GM23338 (cell line): ENCODE data around the gene AOAH. TPM values are rescaled to one million over a fixed set of nuclear protein-coding genes. Genes with fewer than 3 reads are reported as not detected.

Experiments
- ATAC-seq: fragments of 200-7000 bp; cut with Tn5 transposase; 3 replicates; pipeline ENCODE4 v1.9.1; 2020
- DNase-seq: peaks from one replicate; pipeline ENCODE4 v3.0.0-alpha.2; 2015; ENCODE audit warnings: low spot score
- H2AFZ ChIP-seq: fragments of 200-600 bp; sonication (generic); 2 replicates; pipeline ENCODE4 v1.8.0; 2016; ENCODE audit warnings: antibody characterized with exemption, mild to moderate bottlenecking, moderate library complexity
- H3F3A ChIP-seq: fragments of 200-600 bp; sonication (generic); replicated peaks from 2 replicates; pipeline ENCODE4 v1.8.0; 2017; ENCODE audit warnings: antibody characterized with exemption, mixed run types, low read depth
- H3K27ac ChIP-seq: fragments of 200-600 bp; sonication (generic); 2 replicates; pipeline ENCODE4 v1.6.1; 2016; ENCODE audit warnings: low read depth
- H3K27me3 ChIP-seq: fragments of 200-600 bp; sonication (generic); 2 replicates; pipeline ENCODE4 v1.8.0; 2016; ENCODE audit warnings: mild to moderate bottlenecking, mixed run types, moderate library complexity; ENCODE audit not compliant: insufficient read depth
- H3K36me3 ChIP-seq: fragments of 200-600 bp; sonication (generic); 2 replicates; pipeline ENCODE4 v1.8.0; 2016; ENCODE audit warnings: mild to moderate bottlenecking; ENCODE audit not compliant: insufficient read depth
- H3K4me1 ChIP-seq: fragments of 200-600 bp; sonication (generic); 2 replicates; pipeline ENCODE4 v1.8.0; 2016; ENCODE audit warnings: mild to moderate bottlenecking, moderate library complexity; ENCODE audit not compliant: insufficient read depth
- H3K4me2 ChIP-seq: fragments of 200-600 bp; sonication (generic); 2 replicates; pipeline ENCODE4 v1.7.1; 2017; ENCODE audit warnings: mixed run types
- H3K4me3 ChIP-seq: fragments of 200-600 bp; sonication (generic); 2 replicates; pipeline ENCODE4 v1.6.1; 2016; ENCODE audit warnings: mixed run types
- H3K79me2 ChIP-seq: fragments of 200-600 bp; sonication (generic); replicated peaks from 2 replicates; pipeline ENCODE4 v1.8.0; 2017; ENCODE audit warnings: mild to moderate bottlenecking; ENCODE audit not compliant: insufficient read depth
- H3K9me2 ChIP-seq: fragments of 200-600 bp; sonication (generic); 2 replicates; pipeline ENCODE4 v1.8.0; 2017; ENCODE audit not compliant: insufficient read depth
- H4K20me1 ChIP-seq: fragments of 200-600 bp; sonication (generic); replicated peaks from 2 replicates; pipeline ENCODE4 v1.8.0; 2017; ENCODE audit warnings: mild to moderate bottlenecking; ENCODE audit not compliant: insufficient read depth
- H3K27ac Mint-ChIP-seq: 2 replicates; pipeline ENCODE4 v1.8.0; 2020; ENCODE audit warnings: inconsistent platforms, mild to moderate bottlenecking, moderate library complexity, mixed read lengths
- H3K27me3 Mint-ChIP-seq: 3 replicates; pipeline ENCODE4 v1.8.0; 2022; ENCODE audit warnings: low read depth, mild to moderate bottlenecking, moderate library complexity, mixed read lengths, inconsistent platforms; ENCODE audit not compliant: insufficient read depth, poor library complexity
- H3K36me3 Mint-ChIP-seq: 3 replicates; pipeline ENCODE4 v1.8.0; 2021; ENCODE audit warnings: low read depth, mild to moderate bottlenecking, inconsistent platforms, moderate library complexity, mixed read lengths
- H3K4me1 Mint-ChIP-seq: 3 replicates; pipeline ENCODE4 v1.8.0; 2020; ENCODE audit warnings: mild to moderate bottlenecking, inconsistent platforms, mixed read lengths
- H3K4me3 Mint-ChIP-seq: 3 replicates; pipeline ENCODE4 v1.8.0; 2021; ENCODE audit warnings: moderate library complexity, mild to moderate bottlenecking, inconsistent platforms, mixed read lengths
- H3K9me3 Mint-ChIP-seq: 3 replicates; pipeline ENCODE4 v1.8.0; 2020; ENCODE audit warnings: moderate library complexity, mild to moderate bottlenecking, inconsistent platforms, mixed read lengths
- EZH2 ChIP-seq: fragments of 200-600 bp; sonication (generic); IDR thresholded peaks from one replicate; pipeline ENCODE4 v1.8.0; 2017; ENCODE audit warnings: antibody characterized with exemption, mild to moderate bottlenecking, low read depth; ENCODE audit not compliant: unreplicated experiment
- EZH2phosphoT487 ChIP-seq: fragments of 200-600 bp; sonication (generic); IDR thresholded peaks from one replicate; pipeline ENCODE4 v1.8.1; 2018; ENCODE audit warnings: antibody characterized with exemption; ENCODE audit not compliant: unreplicated experiment
- POLR2AphosphoS5 ChIP-seq: IDR thresholded peaks from 2 replicates; pipeline ENCODE4 v1.6.1; 2016; ENCODE audit warnings: antibody characterized with exemption, low read depth
- STAT1 ChIP-seq: IDR thresholded peaks from one replicate; pipeline ENCODE4 v1.6.1; 2016; ENCODE audit warnings: antibody characterized with exemption; ENCODE audit not compliant: unreplicated experiment
- ZNF462 ChIP-seq: fragments of 250-450 bp; sonication (Bioruptor Pico); IDR thresholded peaks from 2 replicates; pipeline ENCODE4 v1.5.0; 2020; ENCODE audit warnings: mild to moderate bottlenecking, moderate library complexity
- polyA plus RNA-seq: library from polyadenylated mRNA; unstranded; fragments of >200 nt; fragmentation: Nextera tagmentation; extraction: Ambion mirVana; gene quantifications from 2 replicates; pipeline ENCODE4 v1.2.1, GENCODE V29; 2016
- total RNA-seq: library from RNA; depleted of rRNA; stranded (reverse); fragments of >200 nt; shearing (Covaris generic); gene quantifications from 2 replicates; pipeline ENCODE4 v1.2.3, GENCODE V29; 2014
- TF ChIP-seq, protein P1 (sequence below), 2 experiments: fragments of 200-600 bp in 1 of 2; sonication (generic) in 1 of 2; conservative IDR thresholded peaks; 2 replicates each; pipeline versions ENCODE4 v1.5.1 to v1.6.1; 2016 to 2017; ENCODE audit warnings: antibody characterized with exemption in 2 of 2, low read depth in 2 of 2, mild to moderate bottlenecking in 2 of 2, moderate library complexity in 1 of 2

The AOAH gene
- total and polyA plus RNA-seq, 2 experiments from 2014 or later, result not detected

DNA sequence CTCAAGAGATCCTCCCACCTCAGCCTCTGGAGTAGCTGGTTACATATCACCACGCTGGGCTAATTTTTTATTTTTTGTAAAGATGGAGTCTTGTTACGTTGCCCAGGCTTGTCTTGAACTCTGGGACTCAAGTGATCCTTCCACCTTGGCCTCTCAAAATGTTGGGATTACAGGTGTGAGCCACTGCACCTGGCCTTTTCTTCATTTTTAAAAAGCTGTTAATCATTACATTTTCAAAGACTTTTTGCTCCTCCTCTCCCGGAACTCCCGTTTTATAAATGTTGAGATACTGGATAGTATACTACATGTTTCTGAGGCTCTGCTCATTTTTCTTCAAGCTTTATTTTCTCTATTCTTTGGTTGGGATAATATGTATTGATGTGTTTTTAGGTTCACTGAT is 16.4 kb downstream of the AOAH start:
- H3K4me1 Mint-ChIP-seq, result peaks cover 13% of the 10 kb centered on the region
- no peak overlapping the region for H3K4me3 Mint-ChIP-seq
- DNase-seq (no peak), ATAC-seq (no peak)
- no peak overlapping the region for H3K27ac ChIP-seq
- peaks cover 3% of the 10 kb centered on the region for H3K4me1 ChIP-seq
- no peaks in the 10 kb centered on the region for H4K20me1 ChIP-seq
- TF ChIP-seq EZH2 (no peak), STAT1 (no peak), ZNF462 (CRISPR knock-in tag) (no peak), EZH2phosphoT487 (no peak), POLR2AphosphoS5 (no peak)
- TF ChIP-seq, protein P1, sequence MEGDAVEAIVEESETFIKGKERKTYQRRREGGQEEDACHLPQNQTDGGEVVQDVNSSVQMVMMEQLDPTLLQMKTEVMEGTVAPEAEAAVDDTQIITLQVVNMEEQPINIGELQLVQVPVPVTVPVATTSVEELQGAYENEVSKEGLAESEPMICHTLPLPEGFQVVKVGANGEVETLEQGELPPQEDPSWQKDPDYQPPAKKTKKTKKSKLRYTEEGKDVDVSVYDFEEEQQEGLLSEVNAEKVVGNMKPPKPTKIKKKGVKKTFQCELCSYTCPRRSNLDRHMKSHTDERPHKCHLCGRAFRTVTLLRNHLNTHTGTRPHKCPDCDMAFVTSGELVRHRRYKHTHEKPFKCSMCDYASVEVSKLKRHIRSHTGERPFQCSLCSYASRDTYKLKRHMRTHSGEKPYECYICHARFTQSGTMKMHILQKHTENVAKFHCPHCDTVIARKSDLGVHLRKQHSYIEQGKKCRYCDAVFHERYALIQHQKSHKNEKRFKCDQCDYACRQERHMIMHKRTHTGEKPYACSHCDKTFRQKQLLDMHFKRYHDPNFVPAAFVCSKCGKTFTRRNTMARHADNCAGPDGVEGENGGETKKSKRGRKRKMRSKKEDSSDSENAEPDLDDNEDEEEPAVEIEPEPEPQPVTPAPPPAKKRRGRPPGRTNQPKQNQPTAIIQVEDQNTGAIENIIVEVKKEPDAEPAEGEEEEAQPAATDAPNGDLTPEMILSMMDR (conservative IDR thresholded peaks at IDR 0.05; ENCODE audit: low read depth in 2 of 2), result no peak
- H3K27me3 ChIP-seq, result no peaks in the 10 kb centered on the region
- no peaks in the 10 kb centered on the region for H3K79me2 ChIP-seq
- H3K27ac Mint-ChIP-seq, result no peak overlapping the region
- no peaks in the 10 kb centered on the region for H3K9me2 ChIP-seq
- H3K27me3 Mint-ChIP-seq, result peaks cover 2% of the 10 kb centered on the region
- H3K9me3 Mint-ChIP-seq, result peaks cover 3% of the 10 kb centered on the region; the same call in 2 of the 3 replicates
- no peaks in the 10 kb centered on the region for H3F3A ChIP-seq
- H3K36me3 ChIP-seq, result no peaks in the 10 kb centered on the region
- no peak overlapping the region for H2AFZ ChIP-seq
- H3K36me3 Mint-ChIP-seq, result no peaks in the 10 kb centered on the region
- no peak overlapping the region for H3K4me3 ChIP-seq
- no peak overlapping the region for H3K4me2 ChIP-seq
